NOMO-1 (cell line): ENCODE results near the gene SLC6A13.
A peak's percentile ranks its signal among the peaks of the same experiment; 100 is the strongest.
"Not testable (repeated sequence)": the region's sequence is repeated elsewhere in the genome, so short reads cannot be mapped to it uniquely, and the experiment has no call there.

Experiments used
- DNase-seq, 2 experiments: peaks; one replicate each; lab custom pipeline; 2025; ENCODE audit not compliant: unreplicated experiment in 2 of 2; lab: John Stamatoyannopoulos, UW

The SLC6A13 gene

GRCh38 chr12:202081-202731 lies 60.4 kb downstream of the SLC6A13 start:
- no peak for DNase-seq

- DNase-seq = no peak
Measured at GRCh38 chr12:201361-201760, 61.3 kb downstream of the SLC6A13 start.

- DNase-seq = no peak
Measured at GRCh38 chr12:198705-199104, 63.9 kb downstream of the SLC6A13 start.

GRCh38 chr12:197911-198695 lies 64.5 kb downstream of the SLC6A13 start:
- DNase-seq = no peak

- DNase-seq = no peak
Measured at GRCh38 chr12:197347-197746, 65.3 kb downstream of the SLC6A13 start.

- DNase-seq = no peak
Measured at GRCh38 chr12:196436-196835, 66.2 kb downstream of the SLC6A13 start.

GRCh38 chr12:195951-196350 lies 66.7 kb downstream of the SLC6A13 start:
- no peak for DNase-seq

- DNase-seq = no peak
Measured at GRCh38 chr12:195156-195555, 67.5 kb downstream of the SLC6A13 start.

- no peak for DNase-seq
Measured at GRCh38 chr12:194276-194675, 68.4 kb downstream of the SLC6A13 start.

GRCh38 chr12:193261-193660 lies 69.4 kb downstream of the SLC6A13 start:
- DNase-seq = no peak

GRCh38 chr12:191541-191940 lies 71.1 kb downstream of the SLC6A13 start:
- no peak for DNase-seq

GRCh38 chr12:190881-191280 lies 71.8 kb downstream of the SLC6A13 start:
- no peak for DNase-seq

GRCh38 chr12:189622-189962 lies 73.0 kb downstream of the SLC6A13 start:
- DNase-seq = no peak

GRCh38 chr12:188910-189621 lies 73.6 kb downstream of the SLC6A13 start:
- DNase-seq = peak; percentile 62 to 82

- DNase-seq = not testable (repeated sequence)
Measured at GRCh38 chr12:187986-188909, 74.4 kb downstream of the SLC6A13 start.

- DNase-seq = no peak
Measured at GRCh38 chr12:186006-186625, 76.5 kb downstream of the SLC6A13 start.

GRCh38 chr12:185576-185955 lies 77.1 kb downstream of the SLC6A13 start:
- no peak for DNase-seq

- no peak for DNase-seq
Measured at GRCh38 chr12:184811-185575, 77.6 kb downstream of the SLC6A13 start.

- DNase-seq = peak; percentile 37 to 61
Measured at GRCh38 chr12:182381-182892, 80.2 kb downstream of the SLC6A13 start.
